Left renal pelvis (tissue), 4 donors: Measurements from ENCODE around the gene SENP8. TPM values are rescaled to one million over a fixed set of nuclear protein-coding genes. Genes with fewer than 3 reads are reported as not detected.
A peak's percentile ranks its signal among the peaks of the same experiment; 100 is the strongest.
"Not testable (repeated sequence)": the region's sequence is repeated elsewhere in the genome, so short reads cannot be mapped to it uniquely, and the experiment has no call there.

Source experiments
- DNase-seq, 4 donors: peaks; one replicate each; pipeline ENCODE4 v3.0.0-alpha.2; 2013; ENCODE audit warnings: low read depth in 4 of 4, low spot score in 3 of 4
- polyA plus RNA-seq, 4 donors: library from polyadenylated mRNA; unstranded; fragments of 120-200 nt; gene quantifications; one replicate each; pipeline ENCODE4 v1.2.1, GENCODE V29; 2013; ENCODE audit not compliant: insufficient read length in 4 of 4

SENP8 gene
- polyA plus RNA-seq, 4 donors = 3.5 to 8.8 (median 6.8) TPM

DNA sequence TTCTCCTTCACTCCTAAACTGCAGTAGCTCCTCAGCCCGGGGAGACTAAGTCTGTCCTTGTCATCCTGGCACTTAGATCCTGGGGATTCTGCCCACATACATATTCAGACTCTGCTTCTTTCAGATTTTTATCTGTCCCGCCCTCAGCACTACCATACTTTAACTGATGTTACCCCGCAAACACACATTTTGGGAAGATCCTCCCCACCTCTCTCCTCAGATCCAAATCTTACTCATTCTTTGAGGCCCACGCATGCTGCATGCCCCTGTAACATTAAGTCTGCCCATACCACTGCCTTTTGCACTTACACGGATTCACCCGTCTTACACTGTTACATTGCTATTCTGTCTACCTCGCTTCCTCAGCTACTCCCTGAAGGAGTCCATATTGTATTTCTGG, 36.1 kb downstream of the SENP8 start:
- no peak for DNase-seq

DNA sequence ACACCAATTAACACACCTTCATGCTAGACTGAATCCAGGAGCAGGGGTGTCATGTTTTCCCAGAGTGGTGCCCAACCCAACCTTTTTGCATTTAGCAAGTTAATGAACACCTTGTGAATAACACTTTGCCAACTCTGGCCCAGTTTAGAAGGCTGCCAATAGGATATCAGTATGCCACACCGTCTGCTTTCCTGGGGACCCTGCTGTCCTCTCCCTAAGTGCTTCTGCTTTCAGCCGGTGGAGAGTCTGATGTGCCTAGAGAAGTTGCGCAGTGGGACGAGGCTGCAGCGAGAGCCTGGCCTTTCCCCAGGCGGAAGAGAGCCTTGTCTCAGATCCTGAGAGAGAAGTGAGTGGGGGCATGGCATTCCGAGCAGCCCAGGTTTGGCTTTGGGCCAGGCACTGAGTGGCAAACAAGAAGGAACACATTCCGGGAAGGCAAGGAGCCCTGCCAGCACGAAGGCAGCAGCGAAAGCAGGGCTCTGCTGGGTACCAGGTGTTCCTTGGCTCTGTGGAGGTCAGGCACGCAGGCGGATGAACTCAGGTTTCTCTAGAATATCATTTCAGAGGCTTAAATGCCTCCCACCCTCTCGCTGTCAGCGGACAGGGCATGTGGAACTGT, 36.9 kb downstream of the SENP8 start:
- peak; percentile 63 to 84 (median 76) for DNase-seq

DNA sequence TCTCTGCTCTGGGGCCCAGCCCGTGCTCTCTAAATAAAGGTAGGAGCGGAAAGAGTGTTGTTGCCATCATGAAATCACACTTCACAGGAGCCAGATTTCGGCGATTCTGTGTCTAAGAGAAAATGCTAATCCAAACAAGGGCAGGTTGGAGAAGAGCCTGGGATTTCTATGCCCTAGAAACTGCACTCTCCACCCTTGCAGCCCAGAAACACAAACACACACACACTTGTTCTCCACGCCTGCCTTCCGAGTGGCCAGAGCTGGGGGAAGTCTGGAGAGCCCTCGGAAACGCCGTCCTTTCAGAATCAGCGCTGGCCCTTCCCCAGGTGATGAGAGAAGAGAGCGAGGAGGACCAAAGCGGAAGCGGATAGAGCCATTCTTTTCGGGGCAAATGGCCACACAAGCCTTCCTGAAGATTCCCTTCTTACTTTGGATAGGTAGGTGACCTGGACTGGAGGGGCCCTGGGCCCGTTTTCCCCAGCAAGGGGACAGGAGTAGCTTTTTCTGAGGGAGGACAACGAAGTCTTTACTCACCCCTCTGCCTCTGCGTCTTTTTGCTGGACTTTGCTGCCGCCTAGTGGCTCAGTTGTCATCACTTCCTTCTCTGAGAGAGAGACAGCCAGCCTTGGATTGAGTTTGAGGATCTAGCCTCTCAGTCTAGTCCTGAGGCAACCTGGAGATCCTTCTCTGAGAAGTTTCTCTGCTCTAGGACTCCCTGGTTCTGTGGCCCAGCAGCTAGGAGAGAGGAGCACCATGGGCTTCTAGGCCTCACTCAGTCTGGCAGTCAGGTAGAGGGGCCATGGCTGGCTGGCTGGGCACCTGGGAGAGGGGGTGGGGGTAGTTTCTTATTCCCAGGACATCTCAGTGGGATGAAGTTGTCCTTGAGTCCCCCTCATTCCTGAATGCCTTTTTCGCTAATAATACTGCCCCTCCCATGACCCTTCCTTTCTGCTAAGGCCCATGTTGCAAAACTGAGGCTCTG, 37.7 kb downstream of the SENP8 start:
- peak; percentile 70 to 84 (median 82) for DNase-seq

DNA sequence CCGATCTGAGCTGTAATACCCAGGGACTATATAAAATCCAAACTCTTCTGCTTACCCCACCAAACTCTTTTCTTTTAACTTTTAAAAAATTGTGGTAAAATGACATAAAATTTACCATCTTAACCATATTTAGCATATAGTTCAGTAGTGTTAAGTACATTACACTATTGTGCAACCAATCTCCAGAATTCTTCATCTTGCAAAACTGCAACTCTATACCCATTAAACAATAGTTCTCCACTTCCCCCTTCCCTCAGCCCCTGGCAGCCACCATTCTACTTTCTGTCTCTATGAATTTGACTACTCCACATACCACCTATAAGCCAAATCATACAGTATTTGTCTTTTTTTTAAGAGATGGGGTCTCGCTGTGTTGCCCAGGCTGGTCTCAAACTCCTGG, 38.7 kb downstream of the SENP8 start:
- no peak for DNase-seq

DNA sequence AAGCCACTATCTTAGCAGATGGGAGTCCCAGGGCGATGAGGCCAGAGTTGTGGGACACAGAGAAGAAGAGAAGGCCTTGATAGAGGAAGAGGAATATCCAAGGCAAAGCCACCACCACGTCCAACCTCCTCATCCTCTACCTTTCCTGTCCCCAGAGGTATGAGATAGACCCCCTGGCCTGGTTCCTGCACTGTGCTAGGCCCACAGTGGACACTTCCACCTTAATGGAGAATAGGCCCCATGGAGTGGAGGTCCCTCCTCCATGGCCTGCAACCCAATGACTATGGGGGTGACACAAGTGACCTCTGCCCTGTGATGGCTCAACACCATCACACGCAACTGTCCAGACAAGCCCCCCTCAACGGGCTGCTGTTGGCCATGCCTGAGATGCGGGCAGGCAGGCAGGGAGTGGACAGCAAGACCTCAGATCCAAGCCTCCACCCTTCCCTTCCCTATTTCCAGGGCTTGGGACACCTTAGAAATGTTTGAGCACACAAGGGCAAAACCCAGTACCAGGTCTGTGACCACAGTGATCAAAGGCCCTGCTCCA, 42.6 kb downstream of the SENP8 start:
- DNase-seq = no peak

DNA sequence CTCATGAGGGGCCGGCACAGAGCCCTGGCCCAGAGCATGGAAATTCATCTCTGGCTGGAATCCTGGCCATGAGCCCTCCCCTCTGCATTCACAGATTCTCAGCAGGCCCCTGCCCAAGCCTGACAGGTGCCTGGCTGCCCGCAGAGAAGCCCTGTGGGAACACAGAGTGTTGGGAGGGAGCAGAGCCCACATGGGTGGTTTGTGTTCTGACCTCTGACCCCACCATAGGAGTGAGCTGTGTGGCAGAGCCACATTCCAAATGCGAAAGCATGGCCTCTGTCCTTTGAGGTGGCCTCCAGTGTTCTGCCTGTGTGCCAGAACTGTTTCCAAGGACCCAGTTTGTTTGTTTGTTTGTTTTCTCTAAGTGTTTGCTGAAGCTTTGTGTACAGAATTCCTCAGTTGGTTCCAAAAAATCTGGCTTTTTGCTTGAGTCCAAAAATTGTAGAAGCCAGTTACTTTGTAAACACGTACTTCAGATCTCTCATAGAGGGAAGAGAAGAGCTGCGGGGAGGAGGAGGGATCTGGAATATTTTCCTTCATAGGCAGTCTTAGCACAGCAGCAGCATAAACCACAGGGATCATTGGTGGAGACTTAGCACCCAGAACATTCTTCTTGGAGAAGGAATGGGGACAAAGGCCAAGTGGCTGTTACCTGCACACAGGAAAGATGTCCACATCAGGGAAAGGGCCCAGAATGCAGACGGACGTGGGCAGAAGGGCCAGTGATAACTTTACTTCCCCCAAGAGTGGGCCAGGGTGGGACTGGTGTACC, 43.3 kb downstream of the SENP8 start:
- DNase-seq = no peak

DNA sequence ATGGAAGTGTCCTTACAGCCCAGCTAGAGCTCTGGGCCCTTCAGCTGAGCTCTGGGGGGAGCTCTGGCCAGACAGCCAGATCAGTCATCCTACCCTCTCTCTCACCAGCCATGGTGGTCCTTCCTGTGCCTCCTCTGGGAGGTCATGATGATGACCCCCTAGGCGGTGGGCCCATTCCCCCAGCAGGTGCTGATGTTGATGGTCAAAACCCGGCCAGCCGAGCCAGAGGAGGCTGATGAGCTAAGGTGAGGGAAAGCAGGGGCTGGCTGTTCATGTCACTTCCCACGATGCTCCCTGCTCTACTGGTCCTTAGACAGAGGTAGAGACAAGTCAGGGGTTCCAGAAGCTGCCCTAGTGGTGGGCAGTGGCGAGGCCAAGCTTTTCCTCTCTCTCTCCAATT, 44.4 kb downstream of the SENP8 start:
- no peak for DNase-seq

DNA sequence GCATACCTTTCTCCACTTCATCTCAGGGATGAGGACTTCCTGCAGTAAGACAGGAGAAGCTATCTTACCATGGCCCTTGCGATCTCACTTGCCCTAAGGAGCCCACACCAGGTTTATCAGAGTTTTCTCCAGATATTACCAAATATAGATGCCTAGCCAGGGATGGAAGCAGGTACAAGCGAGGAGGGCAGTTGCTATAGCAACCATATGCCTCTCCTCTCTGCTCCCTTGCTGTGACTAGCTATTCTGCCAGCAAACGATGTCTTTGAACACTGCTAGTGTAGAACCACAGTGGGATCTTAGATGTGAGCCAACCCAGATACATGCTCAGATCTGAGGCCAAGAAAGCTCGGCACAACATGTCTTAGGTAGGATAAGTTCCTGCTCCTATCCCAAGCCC, 45.5 kb downstream of the SENP8 start:
- DNase-seq = no peak

DNA sequence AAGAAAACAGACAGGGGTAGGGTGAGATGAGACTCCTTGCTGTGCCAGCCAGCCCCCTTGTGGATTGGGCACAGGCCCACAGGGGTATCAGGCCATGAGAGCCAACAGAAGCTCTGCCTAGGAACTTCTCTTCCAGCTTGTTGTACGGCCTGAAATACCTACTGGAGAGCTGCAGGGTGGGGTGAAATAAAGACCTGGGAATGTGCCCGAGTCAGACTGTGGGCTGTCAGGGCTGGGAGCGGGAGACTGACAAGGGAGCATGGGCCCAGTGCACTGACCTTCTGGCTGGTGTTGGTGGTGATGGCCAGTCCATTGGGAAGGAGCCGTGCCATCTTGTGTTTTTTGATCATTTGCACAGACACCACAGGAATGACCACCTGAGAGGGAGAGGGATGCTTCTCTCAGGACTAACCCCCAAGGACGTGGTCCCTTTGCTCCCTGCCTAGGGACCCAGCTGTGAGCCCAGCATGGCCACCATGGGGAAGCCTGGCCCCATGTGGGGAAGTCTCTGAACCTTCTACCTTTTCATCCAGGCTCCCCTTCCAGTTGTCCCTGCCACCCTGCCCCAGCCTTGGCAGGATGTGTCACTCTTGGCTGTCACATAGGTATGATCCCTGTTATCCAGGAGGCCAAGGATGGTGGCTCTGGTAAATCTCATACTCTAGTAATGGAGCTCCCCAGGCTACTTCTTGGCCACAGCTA, 48.7 kb downstream of the SENP8 start:
- DNase-seq = no peak

DNA sequence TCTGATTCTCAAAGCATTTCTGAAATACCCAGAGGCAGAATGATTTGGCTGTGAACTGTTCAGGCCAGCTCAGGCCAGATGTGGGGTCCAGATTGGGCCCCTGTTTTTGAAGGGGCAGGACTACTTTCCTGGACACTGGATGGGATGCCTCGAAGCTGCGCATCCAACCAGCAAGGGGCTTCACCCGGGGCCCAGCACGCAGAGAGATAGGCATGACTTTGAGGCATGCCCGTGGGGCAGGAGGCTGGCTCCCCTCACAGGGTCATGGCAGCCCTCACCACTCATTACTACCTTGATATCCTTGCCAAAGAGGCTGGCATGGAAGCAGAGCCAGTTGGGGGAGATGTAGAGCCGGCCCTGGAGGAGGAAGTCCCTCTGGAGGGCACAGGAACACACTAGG, 49.2 kb downstream of the SENP8 start:
- DNase-seq = no peak

DNA sequence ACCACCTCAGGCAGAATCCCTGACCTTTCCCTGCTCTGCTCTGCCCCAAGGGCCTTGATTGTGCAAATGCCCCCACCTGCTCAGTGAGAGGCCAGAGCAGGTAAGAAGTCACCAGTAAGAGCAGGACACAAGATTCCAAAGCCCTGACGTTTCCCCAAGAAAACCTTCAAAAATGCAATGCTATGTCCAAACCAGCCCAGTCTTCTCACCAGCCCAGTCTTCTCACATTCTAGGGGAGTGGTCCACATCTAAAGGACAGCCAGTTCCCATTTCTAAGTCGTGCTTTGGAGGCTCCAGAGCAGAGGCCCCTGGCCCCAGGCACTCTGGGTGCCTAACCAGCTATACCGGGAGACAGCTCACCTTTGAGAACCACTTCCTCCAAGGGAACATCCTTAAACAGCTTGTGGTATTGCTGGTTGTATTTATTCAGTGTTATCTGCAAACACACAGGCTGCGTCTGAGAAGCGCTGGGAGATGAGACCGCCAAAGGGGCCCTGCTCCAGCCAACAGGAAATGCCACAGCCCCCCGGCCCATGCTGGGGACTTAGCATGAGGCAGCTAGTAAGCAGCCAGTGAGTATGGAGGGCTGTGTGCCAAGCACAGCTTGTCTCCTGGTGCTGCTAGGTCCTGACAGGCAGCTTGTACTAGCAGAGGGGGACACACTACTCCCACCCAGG, 50.1 kb downstream of the SENP8 start:
- DNase-seq = no peak

DNA sequence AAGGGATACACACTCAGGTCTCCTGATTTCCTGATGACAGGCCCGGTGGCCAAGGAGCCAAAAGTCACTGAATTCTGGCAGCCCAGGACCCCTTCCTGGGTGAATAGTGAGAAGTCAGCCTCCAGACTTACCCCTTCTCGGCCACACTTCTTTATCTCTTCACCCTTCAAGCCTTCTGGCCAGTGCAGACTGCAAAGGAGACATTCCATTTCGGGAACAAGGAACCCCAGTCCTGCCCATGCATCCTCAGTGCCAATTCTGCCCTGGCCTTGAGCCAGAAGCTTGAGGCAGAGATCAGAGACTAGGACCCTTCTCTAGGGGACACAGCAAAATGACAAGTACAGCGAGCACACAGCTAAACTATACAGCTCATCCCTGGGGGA, 50.6 kb downstream of the SENP8 start:
- DNase-seq = no peak

DNA sequence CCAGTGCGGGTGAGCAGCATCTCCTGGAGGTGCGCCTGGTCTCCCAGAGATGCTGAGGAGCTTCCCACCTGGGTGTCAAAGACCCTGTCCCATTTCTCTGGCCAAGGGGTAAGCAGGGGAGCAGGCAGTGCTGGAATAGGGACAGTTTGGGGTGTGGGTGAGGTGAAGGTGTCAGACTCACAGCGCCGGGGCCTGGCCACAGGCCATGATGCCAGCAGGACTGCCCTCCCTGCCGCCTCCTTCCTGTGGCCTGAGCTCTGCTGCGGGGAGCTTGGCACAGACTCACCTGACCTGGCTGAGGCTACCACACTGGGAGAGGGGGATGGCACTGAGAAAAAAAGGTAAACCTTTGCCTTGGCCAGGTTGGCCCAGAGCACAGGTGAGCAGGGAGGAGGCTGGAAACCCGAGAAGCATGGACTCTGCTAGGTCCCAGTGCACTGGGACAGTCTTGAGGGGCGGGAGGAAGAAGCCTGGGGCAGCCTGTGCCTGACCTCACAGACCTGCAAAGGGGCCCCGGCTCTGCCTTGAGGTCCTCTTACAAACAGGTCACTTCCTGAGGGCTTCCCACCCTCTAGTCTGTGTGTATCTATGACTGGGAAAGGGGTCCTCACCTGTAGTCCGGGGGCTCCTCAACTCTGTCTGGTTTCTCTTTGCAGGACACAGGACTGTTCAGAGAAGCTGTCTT, 51.2 kb downstream of the SENP8 start:
- no peak for DNase-seq

DNA sequence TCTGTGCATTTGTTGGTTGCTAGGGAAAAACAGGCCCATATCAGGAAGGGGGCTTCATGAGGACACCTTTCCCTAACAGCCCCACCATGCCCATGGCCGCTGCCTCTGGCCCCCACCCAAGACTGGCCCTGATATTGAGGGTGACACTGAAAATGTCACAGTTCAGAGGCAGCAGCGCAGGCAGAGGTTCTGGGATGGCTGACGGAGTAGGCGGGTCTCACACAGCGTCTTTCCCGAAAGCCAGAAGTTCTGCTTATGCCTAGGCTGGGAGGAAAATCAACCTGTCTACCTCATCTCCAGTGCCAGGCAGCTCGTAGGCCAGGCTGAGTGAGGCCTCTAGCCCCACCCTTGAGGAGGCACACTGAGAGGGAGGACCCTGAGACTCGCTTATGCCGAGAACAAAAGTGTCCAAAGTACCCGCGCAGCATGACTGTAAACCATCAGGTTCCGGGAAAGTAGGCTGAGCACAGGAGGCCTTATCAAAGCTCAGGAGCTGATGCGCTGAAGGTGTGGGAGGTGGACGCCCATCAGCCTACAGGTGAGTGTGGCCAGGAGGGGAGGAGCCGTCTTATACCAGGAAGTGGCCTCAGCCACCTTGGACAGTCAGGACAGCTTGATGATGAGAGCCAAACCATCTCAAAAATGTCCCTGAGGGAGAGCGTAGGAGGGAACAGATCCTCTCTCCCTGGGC, 51.9 kb downstream of the SENP8 start:
- no peak for DNase-seq

DNA sequence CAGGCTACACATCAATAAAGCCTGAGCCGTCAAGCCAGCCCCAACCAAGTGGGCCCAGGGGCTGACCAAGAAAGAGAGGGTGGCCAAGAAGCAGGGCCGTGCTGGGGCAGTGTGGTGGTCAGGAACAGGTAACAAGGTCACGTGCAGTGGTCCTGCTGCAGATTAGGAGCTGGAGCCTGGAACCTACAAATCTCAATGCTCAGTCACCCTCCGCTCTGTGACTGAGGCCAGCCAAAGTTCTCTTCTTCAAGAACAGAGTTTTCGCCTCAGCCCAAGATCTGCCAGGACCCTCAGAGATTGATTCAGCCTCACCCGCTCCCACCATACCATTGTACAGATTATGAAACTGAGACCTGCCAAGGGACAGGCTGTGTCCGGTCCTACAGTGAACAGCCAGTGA, 52.5 kb downstream of the SENP8 start:
- DNase-seq = no peak

DNA sequence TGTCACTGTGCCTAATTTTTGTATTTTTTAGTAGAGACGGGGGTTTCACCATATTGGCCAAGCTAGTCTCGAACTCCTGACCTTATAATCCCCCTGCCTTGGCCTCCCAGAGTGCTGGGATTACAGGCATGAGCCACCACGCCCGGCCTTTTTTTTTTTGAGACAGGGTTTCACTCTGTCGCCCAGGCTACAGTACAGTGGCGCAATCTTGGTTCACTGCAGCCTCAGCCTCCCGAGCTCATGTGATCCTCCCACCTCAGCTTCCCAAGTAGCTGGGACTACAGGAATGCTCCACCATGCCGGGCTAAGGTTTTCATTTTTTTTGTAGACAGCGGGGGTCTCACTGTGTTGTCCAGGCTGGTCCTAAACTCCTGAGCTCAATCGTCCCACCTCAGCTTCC, 53.8 kb downstream of the SENP8 start:
- DNase-seq = not testable (repeated sequence)

DNA sequence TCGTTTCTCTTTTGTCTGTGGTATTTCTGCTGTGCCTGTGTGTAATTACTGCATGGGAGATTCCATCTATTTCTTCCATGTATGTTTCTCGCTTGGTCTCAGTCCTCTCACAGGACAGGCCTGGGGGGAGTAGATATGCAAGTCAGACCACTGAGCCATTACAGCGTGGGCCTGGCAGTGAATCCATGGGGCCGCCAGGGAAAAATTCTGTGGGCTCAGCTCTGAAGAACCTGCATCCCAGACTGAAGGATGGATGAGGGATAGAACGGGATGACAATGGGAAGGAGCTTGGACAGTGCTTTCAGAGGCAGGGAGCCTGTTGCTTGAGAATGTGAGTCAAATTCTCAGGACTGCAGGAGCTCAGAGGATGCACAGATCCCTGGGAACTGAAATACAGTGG, 54.6 kb downstream of the SENP8 start:
- DNase-seq = no peak

DNA sequence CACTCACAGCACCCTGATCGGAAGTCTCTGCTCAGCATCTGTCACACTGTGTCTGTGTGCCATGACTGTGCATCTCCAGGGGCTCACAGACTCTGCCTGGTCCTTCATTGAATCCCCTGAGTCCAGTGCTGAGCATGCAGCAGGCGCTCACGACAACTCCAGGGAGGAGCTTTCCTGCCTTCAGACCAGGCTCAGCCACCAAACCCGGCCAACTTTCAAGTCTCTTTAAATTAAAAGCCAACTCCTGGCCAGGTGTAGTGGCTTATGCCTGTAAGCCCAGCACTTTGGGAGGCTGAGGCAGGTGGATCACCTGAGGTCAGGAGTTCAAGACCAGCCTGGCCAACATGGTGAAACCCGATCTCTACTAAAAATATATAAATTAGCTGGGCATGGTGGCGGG, 55.2 kb downstream of the SENP8 start:
- no peak for DNase-seq
